Measurements from ENCODE around the gene POLR1A. TPM values are rescaled to one million over a fixed set of nuclear protein-coding genes. Genes with fewer than 3 reads are reported as not detected.

Gene POLR1A
- total RNA-seq, 2 experiments from 2014 or later, result 13.1 to 13.4 TPM

DNA sequence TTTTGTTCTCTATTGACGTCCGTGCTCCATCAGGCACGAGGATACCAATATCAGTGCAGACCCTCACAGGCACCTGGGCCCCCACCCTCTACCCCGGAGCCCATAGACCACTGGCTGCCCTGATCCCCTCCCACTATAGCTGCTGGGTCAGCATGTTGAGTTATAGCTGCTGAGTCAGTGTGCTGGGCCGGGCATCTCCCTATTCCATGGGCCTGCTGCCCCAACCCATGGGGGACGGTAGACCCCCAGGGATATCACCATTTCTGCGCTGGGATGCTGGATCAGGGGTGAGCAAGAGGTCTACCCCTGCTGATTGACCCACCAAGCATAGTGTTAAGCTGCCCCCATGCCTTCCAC lies 116.8 kb downstream of the POLR1A start:
- no peak for ATAC-seq (ENCODE audit: poor library complexity)
- H3K27ac Mint-ChIP-seq, result no peak overlapping the region
- H3K36me3 ChIP-seq (ENCODE audit: insufficient read depth, low read length), result no peaks in the 10 kb centered on the region
- no peaks in the 10 kb centered on the region for H3K9me3 Mint-ChIP-seq
- no peak overlapping the region for H3K4me3 ChIP-seq (ENCODE audit: low read length)
- POLR2A ChIA-PET, result no interaction called here
- no peaks in the 10 kb centered on the region for H3K9me3 ChIP-seq (ENCODE audit: control insufficient read depth in 1 of 2, insufficient read depth in 1 of 2, low read length in 2 of 2)
- H3K4me1 Mint-ChIP-seq (ENCODE audit: low read depth), result peaks cover 3% of the 10 kb centered on the region
- H3K4me3 Mint-ChIP-seq, result no peak overlapping the region
- CTCF ChIA-PET, result no interaction called here
- no peaks in the 10 kb centered on the region for H3K27me3 ChIP-seq (ENCODE audit: control insufficient read depth in 1 of 2, insufficient read depth in 2 of 2, low read length in 2 of 2)
- DNase-seq, result no peak
- H3K4me1 ChIP-seq (ENCODE audit: insufficient read depth, low read length), result peaks cover 10% of the 10 kb centered on the region
- TF ChIP-seq, protein P1, sequence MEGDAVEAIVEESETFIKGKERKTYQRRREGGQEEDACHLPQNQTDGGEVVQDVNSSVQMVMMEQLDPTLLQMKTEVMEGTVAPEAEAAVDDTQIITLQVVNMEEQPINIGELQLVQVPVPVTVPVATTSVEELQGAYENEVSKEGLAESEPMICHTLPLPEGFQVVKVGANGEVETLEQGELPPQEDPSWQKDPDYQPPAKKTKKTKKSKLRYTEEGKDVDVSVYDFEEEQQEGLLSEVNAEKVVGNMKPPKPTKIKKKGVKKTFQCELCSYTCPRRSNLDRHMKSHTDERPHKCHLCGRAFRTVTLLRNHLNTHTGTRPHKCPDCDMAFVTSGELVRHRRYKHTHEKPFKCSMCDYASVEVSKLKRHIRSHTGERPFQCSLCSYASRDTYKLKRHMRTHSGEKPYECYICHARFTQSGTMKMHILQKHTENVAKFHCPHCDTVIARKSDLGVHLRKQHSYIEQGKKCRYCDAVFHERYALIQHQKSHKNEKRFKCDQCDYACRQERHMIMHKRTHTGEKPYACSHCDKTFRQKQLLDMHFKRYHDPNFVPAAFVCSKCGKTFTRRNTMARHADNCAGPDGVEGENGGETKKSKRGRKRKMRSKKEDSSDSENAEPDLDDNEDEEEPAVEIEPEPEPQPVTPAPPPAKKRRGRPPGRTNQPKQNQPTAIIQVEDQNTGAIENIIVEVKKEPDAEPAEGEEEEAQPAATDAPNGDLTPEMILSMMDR (IDR thresholded peaks at IDR 0.05), result no peak
- no peak overlapping the region for H3K27ac ChIP-seq (ENCODE audit: low read depth in 1 of 2, low read length in 2 of 2)
- H3K36me3 Mint-ChIP-seq (ENCODE audit: low read depth), result no peaks in the 10 kb centered on the region
- H3K27me3 Mint-ChIP-seq, result no peaks in the 10 kb centered on the region
- intact Hi-C loops (cut with DNase I, micrococcal nuclease), result no loop called here

DNA sequence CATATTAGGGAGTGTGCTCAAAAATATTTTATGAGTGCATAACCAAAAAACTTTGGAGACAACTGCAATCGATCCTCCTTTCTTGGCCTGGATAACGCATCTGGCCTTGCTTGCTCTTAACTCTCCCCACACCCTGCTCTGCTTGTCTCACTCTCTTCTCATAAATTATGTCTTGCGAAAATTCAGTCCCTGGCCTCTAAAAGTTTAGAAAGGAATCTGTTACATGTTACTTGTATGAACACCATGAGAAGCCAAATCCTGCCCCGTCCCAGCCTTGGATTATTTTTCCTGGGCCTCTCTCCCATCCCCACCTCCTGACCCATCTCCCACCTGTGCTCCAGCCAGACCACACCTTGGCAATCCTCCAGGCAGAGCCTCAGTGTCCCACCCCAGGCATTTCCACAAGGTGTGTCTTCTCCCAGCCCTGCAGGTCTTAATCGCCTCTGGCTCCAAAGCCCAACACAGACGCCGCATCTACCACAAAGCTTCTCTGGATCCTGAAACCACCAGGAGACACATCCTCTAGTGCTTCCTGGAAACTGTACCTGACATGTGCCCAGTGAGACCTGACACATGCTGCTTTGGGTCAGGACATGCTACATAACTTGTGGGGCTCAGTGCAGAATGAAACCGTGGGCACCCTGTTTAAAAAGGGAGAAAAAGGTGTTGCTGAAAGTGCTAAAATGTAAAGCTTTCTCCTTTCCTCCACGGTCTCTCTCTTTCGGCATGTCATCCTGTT lies 117.3 kb downstream of the POLR1A start:
- no peak overlapping the region for H3K27ac Mint-ChIP-seq
- intact Hi-C loops (cut with DNase I, micrococcal nuclease), result no loop called here
- H3K27me3 Mint-ChIP-seq, result peaks cover under 1% of the 10 kb centered on the region
- TF ChIP-seq, protein P1 (IDR thresholded peaks at IDR 0.05), result no peak
- no peaks in the 10 kb centered on the region for H3K9me3 Mint-ChIP-seq
- Histone ChIP-seq H3K36me3 (ENCODE audit: insufficient read depth, low read length) (no peaks in the 10 kb centered on the region), H3K4me1 (ENCODE audit: insufficient read depth, low read length) (peaks cover 4% of the 10 kb centered on the region), H3K4me3 (ENCODE audit: low read length) (no peak overlapping the region), H3K27me3 (ENCODE audit: control insufficient read depth in 1 of 2, insufficient read depth in 2 of 2, low read length in 2 of 2) (no peaks in the 10 kb centered on the region), H3K27ac (ENCODE audit: low read depth in 1 of 2, low read length in 2 of 2) (no peak overlapping the region), H3K9me3 (ENCODE audit: control insufficient read depth in 1 of 2, insufficient read depth in 1 of 2, low read length in 2 of 2) (no peaks in the 10 kb centered on the region)
- DNase-seq (no peak), ATAC-seq (ENCODE audit: poor library complexity) (no peak)
- ChIA-PET POLR2A (no interaction called here), CTCF (no interaction called here)
- no peak overlapping the region for H3K4me3 Mint-ChIP-seq
- H3K4me1 Mint-ChIP-seq (ENCODE audit: low read depth), result no peaks in the 10 kb centered on the region
- H3K36me3 Mint-ChIP-seq (ENCODE audit: low read depth), result no peaks in the 10 kb centered on the region

DNA sequence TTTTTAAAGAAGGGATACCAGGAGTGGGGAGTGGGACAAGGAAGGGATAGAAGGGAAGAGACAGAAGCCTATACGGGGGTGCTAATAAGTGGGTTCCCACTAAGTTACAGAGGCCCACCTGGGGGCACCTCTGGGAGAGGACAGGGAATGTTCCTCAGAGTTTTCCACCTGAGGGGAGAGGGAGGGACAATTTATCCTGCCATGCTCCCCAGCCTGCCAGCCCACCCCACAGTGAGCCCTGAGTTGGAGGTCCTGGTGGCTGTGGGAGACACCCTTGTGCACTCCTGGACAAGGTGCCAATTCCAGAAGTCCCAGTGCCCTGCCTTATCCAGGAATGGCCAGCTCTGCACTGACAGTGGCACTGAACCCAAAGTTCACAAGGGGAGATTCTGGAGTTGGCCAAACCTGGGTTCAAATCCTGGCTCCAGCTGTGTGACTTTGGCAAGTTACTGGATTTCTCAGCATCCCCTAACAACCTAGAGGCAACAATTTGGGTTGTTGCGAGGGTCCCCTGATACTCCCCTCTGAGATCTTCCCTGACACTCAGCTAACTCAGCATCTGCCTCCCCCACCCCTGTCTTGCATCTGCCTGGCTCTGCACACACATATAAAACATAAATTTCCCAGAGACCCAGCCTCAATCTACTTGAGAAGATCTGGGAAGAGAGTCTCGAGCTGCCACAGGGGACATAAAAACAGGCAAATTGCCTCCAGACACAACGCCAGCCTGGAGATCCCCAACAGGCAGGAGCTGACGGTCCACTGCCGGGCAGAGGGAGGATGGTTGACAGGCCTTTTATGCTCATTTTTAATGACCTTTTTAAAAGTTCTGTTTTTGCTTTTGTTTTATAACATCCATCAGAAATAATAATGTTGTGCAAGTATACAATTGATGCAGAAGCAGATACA lies 118.2 kb downstream of the POLR1A start:
- H3K27me3 Mint-ChIP-seq, result peaks cover 4% of the 10 kb centered on the region
- no peaks in the 10 kb centered on the region for H3K4me1 Mint-ChIP-seq (ENCODE audit: low read depth)
- H3K4me3 ChIP-seq (ENCODE audit: low read length), result no peak overlapping the region
- H3K4me3 Mint-ChIP-seq, result no peak overlapping the region
- no peak overlapping the region for H3K27ac ChIP-seq (ENCODE audit: low read depth in 1 of 2, low read length in 2 of 2)
- ATAC-seq (ENCODE audit: poor library complexity), result no peak
- peaks cover under 1% of the 10 kb centered on the region for H3K4me1 ChIP-seq (ENCODE audit: insufficient read depth, low read length)
- intact Hi-C loops (cut with DNase I, micrococcal nuclease), result no loop called here
- H3K27me3 ChIP-seq (ENCODE audit: control insufficient read depth in 1 of 2, insufficient read depth in 2 of 2, low read length in 2 of 2), result no peaks in the 10 kb centered on the region
- H3K36me3 ChIP-seq (ENCODE audit: insufficient read depth, low read length), result no peaks in the 10 kb centered on the region
- DNase-seq, result no peak
- no peak overlapping the region for H3K27ac Mint-ChIP-seq
- H3K9me3 Mint-ChIP-seq, result no peaks in the 10 kb centered on the region
- ChIA-PET POLR2A (no interaction called here), CTCF (no interaction called here)
- no peaks in the 10 kb centered on the region for H3K9me3 ChIP-seq (ENCODE audit: control insufficient read depth in 1 of 2, insufficient read depth in 1 of 2, low read length in 2 of 2)
- TF ChIP-seq, protein P1 (IDR thresholded peaks at IDR 0.05), result no peak
- no peaks in the 10 kb centered on the region for H3K36me3 Mint-ChIP-seq (ENCODE audit: low read depth)

Measured in CD4-positive, alpha-beta T cell (primary cell).